RWPE2 (cell line): ENCODE results near the gene ANAPC2.
A peak's percentile ranks its signal among the peaks of the same experiment; 100 is the strongest.

Experiments
- ATAC-seq: fragments of 200-7000 bp; cut with Tn5 transposase; 3 replicates; pipeline ENCODE4 v1.9.1; 2021; ENCODE audit warnings: low read depth
- DNase-seq: peaks from one replicate; pipeline ENCODE4 v3.0.0-alpha.2; 2020; ENCODE audit warnings: low spot score
- H3K27ac ChIP-seq: fragments of 450-650 bp; 2 replicates; pipeline ENCODE4 v1.5.1; 2017; ENCODE audit warnings: mild to moderate bottlenecking; ENCODE audit not compliant: poor library complexity, severe bottlenecking
- H3K27me3 ChIP-seq: fragments of 250-450 bp; sonication (Bioruptor Pico); 2 replicates; pipeline ENCODE4 v1.5.1; 2021; ENCODE audit warnings: mild to moderate bottlenecking, moderate library complexity; ENCODE audit not compliant: insufficient read depth, poor library complexity, severe bottlenecking
- H3K36me3 ChIP-seq: fragments of 250-450 bp; sonication (Bioruptor Pico); 2 replicates; pipeline ENCODE4 v1.5.1; 2020; ENCODE audit warnings: low read depth, mild to moderate bottlenecking, moderate library complexity
- H3K4me1 ChIP-seq: fragments of 250-450 bp; sonication (Bioruptor Pico); 2 replicates; pipeline ENCODE4 v1.5.1; 2021; ENCODE audit warnings: mild to moderate bottlenecking, moderate library complexity; ENCODE audit not compliant: insufficient read depth, poor library complexity, severe bottlenecking
- H3K4me3 ChIP-seq: fragments of 250-450 bp; sonication (Bioruptor Pico); 2 replicates; pipeline ENCODE4 v1.5.1; 2021; ENCODE audit warnings: mild to moderate bottlenecking, moderate library complexity; ENCODE audit not compliant: severe bottlenecking
- H3K9me3 ChIP-seq: fragments of 250-450 bp; sonication (Bioruptor Pico); 2 replicates; pipeline ENCODE4 v1.5.1; 2021; ENCODE audit warnings: mild to moderate bottlenecking, moderate library complexity; ENCODE audit not compliant: severe bottlenecking
- CTCF ChIP-seq: fragments of 450-650 bp; IDR thresholded peaks from one replicate; pipeline ENCODE4 v1.5.1; 2017; ENCODE audit warnings: mild to moderate bottlenecking, moderate library complexity; ENCODE audit not compliant: poor library complexity, severe bottlenecking

Gene ANAPC2

GRCh38 chr9:137162505-137163364 is 25.6 kb downstream of the ANAPC2 start:
- Histone ChIP-seq H3K4me1 (no peaks in the 10 kb centered on the region), H3K27me3 (peaks cover 67% of the 10 kb centered on the region)

GRCh38 chr9:137161558-137162486 is 26.5 kb downstream of the ANAPC2 start:
- no peak for DNase-seq
- ATAC-seq, result peak; percentile 7; the same call in 1 of the 3 replicates
- Histone ChIP-seq H3K4me3 (peak overlapping the region; percentile 12), H3K4me1 (no peaks in the 10 kb centered on the region), H3K27ac (no peak overlapping the region), H3K36me3 (no peaks in the 10 kb centered on the region), H3K27me3 (peaks cover 58% of the 10 kb centered on the region), H3K9me3 (no peaks in the 10 kb centered on the region)
- no peak for TF ChIP-seq CTCF

More at GRCh38 chr9:137162505-137163364, 25.6 kb downstream of the ANAPC2 start:
- Histone ChIP-seq H3K9me3 (no peaks in the 10 kb centered on the region), H3K4me3 (peak overlapping the region; percentile 11), H3K36me3 (no peaks in the 10 kb centered on the region), H3K27ac (no peak overlapping the region)
- peak; percentile 28 for TF ChIP-seq CTCF
- DNase-seq, result no peak
- peak; percentile 35 for ATAC-seq

GRCh38 chr9:137160716-137161557 is 27.4 kb downstream of the ANAPC2 start:
- Histone ChIP-seq H3K27me3 (peaks cover 53% of the 10 kb centered on the region), H3K4me3 (no peak overlapping the region), H3K9me3 (no peaks in the 10 kb centered on the region), H3K4me1 (no peaks in the 10 kb centered on the region), H3K36me3 (no peaks in the 10 kb centered on the region), H3K27ac (no peak overlapping the region)
- no peak for TF ChIP-seq CTCF
- ATAC-seq (no peak), DNase-seq (no peak)

- H3K4me3 ChIP-seq, result no peak overlapping the region
- no peaks in the 10 kb centered on the region for H3K36me3 ChIP-seq
- no peak for DNase-seq
- H3K9me3 ChIP-seq, result no peaks in the 10 kb centered on the region
- ATAC-seq, result no peak
- H3K4me1 ChIP-seq, result no peaks in the 10 kb centered on the region
- H3K27ac ChIP-seq, result no peak overlapping the region
- no peak for TF ChIP-seq CTCF
- H3K27me3 ChIP-seq, result peaks cover 45% of the 10 kb centered on the region
These were observed 28.3 kb downstream of the ANAPC2 start for GRCh38 chr9:137160054-137160425.
